Astrocyte of the cerebellum (primary cell): ENCODE measurements around the gene LCE4A.

ENCODE experiments used
- DNase-seq: peaks from one replicate; pipeline ENCODE4 v3.0.0-alpha.2; 2011; ENCODE audit warnings: low read depth
- H3K4me3 ChIP-seq: 2 replicates; pipeline ENCODE4 v1.5.1; 2011; ENCODE audit warnings: mild to moderate bottlenecking, low read depth, low read length, moderate library complexity
- in situ Hi-C: cut with HindIII; loops from 2 replicates; pipeline ENCODE4 v1.10.0; 2017; ENCODE audit warnings: low sequenced_read_pairs
- TF ChIP-seq, protein P1 (sequence below): IDR thresholded peaks from 2 replicates; pipeline ENCODE4 v1.5.1; 2012; ENCODE audit warnings: low read length, low read depth, moderate library complexity, mild to moderate bottlenecking; ENCODE audit errors: missing control alignments

The LCE4A gene

DNA sequence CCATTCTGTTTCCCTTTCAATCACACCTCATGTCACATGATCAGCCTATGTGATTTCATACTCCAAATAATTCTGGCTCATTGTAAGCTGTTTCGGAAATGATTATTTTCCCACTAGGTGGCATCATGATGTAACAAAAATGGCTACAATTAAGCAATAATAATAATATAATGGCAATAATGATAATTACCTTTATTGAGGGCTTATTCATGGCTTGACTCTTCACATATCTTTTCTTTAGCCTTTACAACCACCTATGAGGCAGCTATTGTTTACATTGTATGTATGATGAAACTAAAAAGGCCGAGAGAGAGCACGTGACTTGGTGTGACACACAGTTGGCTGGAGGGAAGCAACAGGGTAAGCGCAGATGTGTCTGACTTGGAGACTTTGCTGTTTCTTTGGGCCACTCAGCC lies 37.3 kb downstream of the LCE4A start:
- no peak overlapping the region for H3K4me3 ChIP-seq
- in situ Hi-C loops, result no loop called here
- DNase-seq, result no peak
- TF ChIP-seq, protein P1, sequence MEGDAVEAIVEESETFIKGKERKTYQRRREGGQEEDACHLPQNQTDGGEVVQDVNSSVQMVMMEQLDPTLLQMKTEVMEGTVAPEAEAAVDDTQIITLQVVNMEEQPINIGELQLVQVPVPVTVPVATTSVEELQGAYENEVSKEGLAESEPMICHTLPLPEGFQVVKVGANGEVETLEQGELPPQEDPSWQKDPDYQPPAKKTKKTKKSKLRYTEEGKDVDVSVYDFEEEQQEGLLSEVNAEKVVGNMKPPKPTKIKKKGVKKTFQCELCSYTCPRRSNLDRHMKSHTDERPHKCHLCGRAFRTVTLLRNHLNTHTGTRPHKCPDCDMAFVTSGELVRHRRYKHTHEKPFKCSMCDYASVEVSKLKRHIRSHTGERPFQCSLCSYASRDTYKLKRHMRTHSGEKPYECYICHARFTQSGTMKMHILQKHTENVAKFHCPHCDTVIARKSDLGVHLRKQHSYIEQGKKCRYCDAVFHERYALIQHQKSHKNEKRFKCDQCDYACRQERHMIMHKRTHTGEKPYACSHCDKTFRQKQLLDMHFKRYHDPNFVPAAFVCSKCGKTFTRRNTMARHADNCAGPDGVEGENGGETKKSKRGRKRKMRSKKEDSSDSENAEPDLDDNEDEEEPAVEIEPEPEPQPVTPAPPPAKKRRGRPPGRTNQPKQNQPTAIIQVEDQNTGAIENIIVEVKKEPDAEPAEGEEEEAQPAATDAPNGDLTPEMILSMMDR, result no peak

DNA sequence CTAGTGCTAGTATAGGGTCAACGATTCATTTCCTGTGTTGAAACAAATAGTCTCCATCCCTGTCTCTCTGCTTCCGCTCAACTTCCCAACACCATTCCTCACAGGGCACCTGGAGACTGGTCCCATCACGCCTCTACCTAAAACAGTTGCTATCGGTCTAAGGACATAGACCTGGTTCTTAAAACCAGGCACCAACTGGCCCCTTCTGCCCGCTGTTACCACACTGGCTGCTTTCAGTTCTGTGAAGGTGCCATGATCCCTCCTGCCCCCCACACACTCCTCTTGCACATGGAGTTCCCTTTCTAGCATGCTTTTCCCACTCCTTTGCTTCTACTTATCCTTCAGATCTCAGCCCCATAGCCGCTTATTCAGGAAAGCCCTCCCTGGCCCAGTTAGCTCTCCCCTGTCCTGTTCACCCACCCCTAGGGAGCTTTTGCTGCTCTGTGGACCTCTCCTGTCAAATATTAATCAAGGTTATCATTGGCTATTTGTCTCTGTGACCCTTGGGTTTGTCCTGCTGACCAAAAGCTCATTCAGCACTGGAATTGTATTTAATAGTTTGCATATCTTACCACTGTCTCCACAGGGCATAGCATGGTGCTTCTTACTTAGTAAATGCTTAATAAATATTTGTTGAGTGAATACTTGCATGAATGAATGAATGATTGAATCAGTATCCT lies 37.9 kb downstream of the LCE4A start:
- H3K4me3 ChIP-seq, result no peak overlapping the region
- in situ Hi-C loops, result no loop called here
- DNase-seq, result no peak
- TF ChIP-seq, protein P1, result no peak

DNA sequence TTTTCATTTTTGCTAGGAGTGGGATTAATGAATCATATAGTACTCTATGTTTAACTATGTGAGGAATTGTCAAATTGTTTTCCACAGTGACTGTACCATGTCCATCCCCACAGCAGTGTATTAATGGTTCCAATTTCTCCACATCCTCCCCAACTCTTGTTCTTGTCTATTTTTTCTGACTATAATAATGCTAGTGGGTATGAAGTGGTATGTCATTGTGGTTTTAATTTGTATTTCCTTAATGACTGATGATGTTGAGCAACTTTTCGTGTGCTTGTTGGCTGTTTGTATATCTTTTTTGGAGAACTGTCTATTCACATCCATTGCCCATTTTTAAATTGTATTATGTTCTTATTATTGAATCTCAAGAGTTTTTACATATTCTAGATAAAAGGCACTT lies 39.9 kb downstream of the LCE4A start:
- H3K4me3 ChIP-seq, result no peak overlapping the region
- DNase-seq, result no peak
- TF ChIP-seq, protein P1, result no peak
- in situ Hi-C loops, result no loop called here

DNA sequence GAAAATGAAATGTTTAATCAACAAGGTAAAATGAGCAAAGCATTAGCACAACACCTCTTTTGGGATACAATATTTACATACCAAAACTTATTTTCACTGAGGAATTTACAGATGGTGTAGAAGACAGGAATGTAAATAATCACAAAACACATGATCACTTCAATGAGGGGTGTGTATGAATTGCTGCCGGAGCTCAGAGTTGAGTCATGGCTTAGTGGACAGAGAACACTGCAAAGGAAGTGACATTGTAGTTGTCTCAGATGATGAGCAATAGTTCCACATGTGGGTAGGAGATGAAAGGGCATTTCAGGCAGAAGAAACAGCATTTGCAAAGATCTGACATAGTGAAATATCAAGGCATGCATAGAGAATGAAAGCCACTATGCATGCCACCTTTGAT lies 44.3 kb downstream of the LCE4A start:
- in situ Hi-C loops, result no loop called here
- TF ChIP-seq, protein P1, result no peak
- H3K4me3 ChIP-seq, result no peak overlapping the region
- DNase-seq, result no peak

DNA sequence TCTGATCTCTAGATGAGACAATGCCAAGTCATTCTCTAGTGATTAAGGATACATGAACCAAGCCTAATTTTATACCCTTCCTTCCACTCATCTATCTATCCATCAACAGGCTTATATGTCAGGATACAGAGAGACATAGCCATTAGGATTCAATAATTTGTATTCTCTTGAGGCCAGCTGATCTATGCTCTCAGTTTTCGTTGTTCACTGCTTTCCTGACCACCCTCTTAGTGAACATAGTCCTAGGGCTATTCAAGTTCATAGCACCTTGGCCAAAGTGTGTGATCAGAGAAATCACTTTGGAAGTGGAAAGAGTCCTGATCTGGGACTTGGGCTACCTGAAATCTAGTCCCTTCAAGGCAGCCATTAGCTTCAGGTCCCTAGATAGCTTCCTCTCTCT lies 45.6 kb downstream of the LCE4A start:
- in situ Hi-C loops, result no loop called here
- no peak for DNase-seq
- TF ChIP-seq, protein P1, result no peak
- H3K4me3 ChIP-seq, result no peak overlapping the region

DNA sequence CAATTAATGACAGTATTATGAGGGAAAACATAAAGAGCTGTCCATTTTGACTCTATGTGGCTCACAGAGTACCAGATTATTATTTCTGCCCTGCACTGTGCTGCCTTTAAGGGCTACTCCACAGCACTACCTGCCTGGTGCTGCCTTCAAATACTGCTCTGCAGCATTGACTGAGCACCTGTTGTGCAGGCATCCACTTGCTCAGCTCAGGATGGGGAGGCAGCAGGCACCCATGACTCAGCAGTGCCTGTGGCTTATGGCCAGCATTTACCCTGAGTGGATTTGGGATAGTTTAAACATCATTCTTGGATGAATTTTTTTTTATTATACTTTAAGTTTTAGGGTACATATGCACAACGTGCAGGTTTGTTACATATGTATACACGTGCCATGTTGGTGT lies 48.9 kb downstream of the LCE4A start:
- no peak for DNase-seq
- in situ Hi-C loops, result no loop called here
- no peak overlapping the region for H3K4me3 ChIP-seq
- TF ChIP-seq, protein P1, result no peak
